ENCODE measurements around the gene ZNF407.

- TF ChIP-seq CTCF (IDR thresholded peaks at IDR 0.05) (no peak), POLR2A (IDR thresholded peaks at IDR 0.05) (no peak)
These were observed 71.6 kb downstream of the ZNF407 start for GRCh38 chr18:74669136-74669798.

Data from testis (tissue), 2 donors.